Measurements from ENCODE around the gene ATP11A. TPM values are rescaled to one million over a fixed set of nuclear protein-coding genes. Genes with fewer than 3 reads are reported as not detected.

Gene ATP11A
- total RNA-seq, 1 donor from 2014 or later, result 37.0 TPM

GRCh38 chr13:112759827-112760226, 70.0 kb downstream of the ATP11A start:
- no peak for DNase-seq (ENCODE audit: low spot score)

- no peak for DNase-seq (ENCODE audit: low spot score)
These were observed 70.6 kb downstream of the ATP11A start for GRCh38 chr13:112760435-112760834.

- DNase-seq (ENCODE audit: low spot score), result no peak
These were observed 71.1 kb downstream of the ATP11A start for GRCh38 chr13:112760931-112761330.

GRCh38 chr13:112761701-112762689, 72.2 kb downstream of the ATP11A start:
- DNase-seq (ENCODE audit: low spot score), result no peak

GRCh38 chr13:112762690-112763080, 72.8 kb downstream of the ATP11A start:
- no peak for DNase-seq (ENCODE audit: low spot score)

GRCh38 chr13:112764028-112764427, 74.2 kb downstream of the ATP11A start:
- no peak for DNase-seq (ENCODE audit: low spot score)

- no peak for DNase-seq (ENCODE audit: low spot score)
These were observed 75.2 kb downstream of the ATP11A start for GRCh38 chr13:112764864-112765561.

- no peak for DNase-seq (ENCODE audit: low spot score)
These were observed 75.9 kb downstream of the ATP11A start for GRCh38 chr13:112765731-112766130.

GRCh38 chr13:112766336-112766735, 76.5 kb downstream of the ATP11A start:
- DNase-seq (ENCODE audit: low spot score), result no peak

- DNase-seq (ENCODE audit: low spot score), result no peak
These were observed 78.0 kb downstream of the ATP11A start for GRCh38 chr13:112767506-112768471.

- DNase-seq (ENCODE audit: low spot score), result no peak
These were observed 79.1 kb downstream of the ATP11A start for GRCh38 chr13:112768795-112769481.

GRCh38 chr13:112769615-112770014, 79.8 kb downstream of the ATP11A start:
- no peak for DNase-seq (ENCODE audit: low spot score)

- DNase-seq (ENCODE audit: low spot score), result no peak
These were observed 80.7 kb downstream of the ATP11A start for GRCh38 chr13:112770504-112770903.

GRCh38 chr13:112771139-112771876, 81.5 kb downstream of the ATP11A start:
- DNase-seq (ENCODE audit: low spot score), result no peak

- DNase-seq (ENCODE audit: low spot score), result no peak
These were observed 82.2 kb downstream of the ATP11A start for GRCh38 chr13:112771877-112772538.

- no peak for DNase-seq (ENCODE audit: low spot score)
These were observed 82.7 kb downstream of the ATP11A start for GRCh38 chr13:112772539-112772909.

GRCh38 chr13:112772929-112773328, 83.1 kb downstream of the ATP11A start:
- no peak for DNase-seq (ENCODE audit: low spot score)

- DNase-seq (ENCODE audit: low spot score), result no peak
These were observed 84.0 kb downstream of the ATP11A start for GRCh38 chr13:112773601-112774447.

- DNase-seq (ENCODE audit: low spot score), result no peak
These were observed 84.6 kb downstream of the ATP11A start for GRCh38 chr13:112774448-112774792.

Measured in ureter (tissue), 1 donor.